Measurements from ENCODE around the gene WWOX.

WWOX gene

DNA sequence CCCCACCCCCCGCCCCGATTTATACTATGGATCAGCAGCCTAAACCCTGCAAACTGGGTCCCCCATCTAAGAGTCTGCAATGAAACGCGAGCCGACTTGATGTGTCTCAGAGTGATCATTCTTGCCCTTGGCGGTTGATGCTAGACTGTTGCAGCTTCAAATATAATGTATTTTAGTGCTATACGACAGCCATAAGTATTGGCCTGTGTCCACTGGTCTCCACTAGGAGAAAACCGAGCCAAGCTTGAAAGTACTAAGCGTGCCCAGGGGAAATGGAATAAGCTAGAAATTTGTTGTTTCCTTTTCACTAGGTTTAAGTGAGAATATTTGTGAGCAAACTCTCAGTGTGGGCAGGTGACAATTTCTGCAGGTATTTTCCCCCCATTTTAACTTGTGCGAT lies 789.9 kb downstream of the WWOX start:
- no peak for FAIRE-seq

DNA sequence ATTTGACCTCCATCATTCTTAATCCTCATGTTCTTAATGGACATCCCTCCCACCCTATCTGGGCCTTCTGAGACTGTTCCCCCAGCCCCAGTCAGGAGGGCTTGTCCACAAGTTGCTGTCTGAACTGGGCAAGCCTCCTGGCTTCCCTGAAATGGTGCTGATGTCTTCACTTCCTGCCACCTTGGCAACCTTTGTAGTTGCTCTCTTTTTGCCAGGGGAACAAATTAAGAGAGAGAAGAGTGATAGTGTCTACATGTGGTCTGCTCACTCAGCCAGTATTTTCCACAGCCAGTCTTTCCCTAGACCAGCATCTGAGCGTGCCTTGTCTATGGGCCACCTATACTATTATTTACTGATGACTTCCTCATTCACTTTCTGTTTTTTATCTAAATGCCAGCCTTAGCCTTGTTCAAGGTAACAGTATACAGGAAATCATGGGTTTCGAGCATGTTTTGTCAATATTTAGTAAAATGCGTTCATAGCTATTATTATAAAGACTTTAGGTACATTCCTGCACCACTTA lies 791.0 kb downstream of the WWOX start:
- FAIRE-seq, result no peak

- no peak for FAIRE-seq
Observed at GRCh38 chr16:78892951-78893733, 793.7 kb downstream of the WWOX start.

GRCh38 chr16:78894886-78895285 lies 795.4 kb downstream of the WWOX start:
- FAIRE-seq, result no peak

DNA sequence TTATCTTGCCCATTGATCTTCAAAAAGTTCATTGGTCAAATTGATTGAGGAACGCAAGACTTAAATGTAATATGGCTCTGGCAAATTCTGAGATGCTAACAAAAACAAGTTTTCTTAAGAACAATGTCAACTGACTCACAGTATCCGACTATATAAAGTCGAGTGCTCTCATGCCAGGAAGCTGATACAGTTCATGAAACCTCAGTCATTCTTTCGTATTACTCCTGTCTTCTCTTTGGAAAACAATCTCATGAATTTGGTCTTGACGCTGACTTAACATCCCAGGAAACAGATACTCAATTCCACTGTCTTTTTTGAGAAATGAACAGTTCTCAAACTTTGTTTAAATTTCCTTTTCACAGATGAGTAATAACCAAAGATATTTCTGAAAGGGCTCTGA lies 796.2 kb downstream of the WWOX start:
- FAIRE-seq, result no peak

GRCh38 chr16:78896280-78896679 lies 796.8 kb downstream of the WWOX start:
- no peak for FAIRE-seq

DNA sequence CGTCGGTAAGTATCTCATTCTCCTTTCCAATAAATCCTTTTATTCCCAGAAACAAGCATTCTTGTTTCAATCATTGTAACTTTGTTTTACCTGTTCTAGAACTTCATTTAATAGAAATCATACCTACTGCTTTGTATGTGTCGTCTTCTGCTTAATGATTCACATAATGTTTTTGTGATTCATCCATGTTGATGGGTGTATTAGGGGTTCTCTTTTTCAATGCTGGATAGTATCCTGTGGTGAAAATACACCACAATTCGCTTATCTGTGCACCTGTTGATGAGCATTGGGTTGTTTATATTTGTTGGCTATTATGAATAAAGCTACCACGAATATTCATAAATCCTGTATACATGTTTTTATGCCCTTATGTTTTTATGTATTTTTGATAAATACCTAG lies 797.8 kb downstream of the WWOX start:
- no peak for FAIRE-seq

- no peak for FAIRE-seq
Observed at GRCh38 chr16:78900044-78900811, 800.8 kb downstream of the WWOX start.

- no peak for FAIRE-seq
Observed at GRCh38 chr16:78900966-78901365, 801.5 kb downstream of the WWOX start.

GRCh38 chr16:78902321-78902720 lies 802.9 kb downstream of the WWOX start:
- no peak for FAIRE-seq

DNA sequence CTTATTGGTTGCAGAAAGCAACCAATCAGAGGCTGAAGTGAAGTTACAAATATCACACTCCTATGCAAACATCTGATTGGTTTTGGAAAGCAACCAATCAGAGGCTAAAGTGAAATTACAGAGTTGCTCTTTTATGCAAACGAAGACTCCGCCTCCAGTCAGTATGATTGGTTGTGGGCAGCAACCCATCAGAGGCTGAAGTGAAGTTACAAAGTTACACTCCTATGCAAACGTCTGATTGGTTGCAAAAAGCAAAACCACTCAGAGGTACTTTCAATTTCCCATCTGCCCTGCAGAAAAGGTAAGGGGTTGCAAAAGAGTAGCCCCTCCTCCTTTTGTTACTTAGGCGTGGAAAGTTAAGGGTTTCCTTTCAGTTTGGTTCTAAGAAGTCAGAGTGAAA lies 803.8 kb downstream of the WWOX start:
- FAIRE-seq, result no peak

DNA sequence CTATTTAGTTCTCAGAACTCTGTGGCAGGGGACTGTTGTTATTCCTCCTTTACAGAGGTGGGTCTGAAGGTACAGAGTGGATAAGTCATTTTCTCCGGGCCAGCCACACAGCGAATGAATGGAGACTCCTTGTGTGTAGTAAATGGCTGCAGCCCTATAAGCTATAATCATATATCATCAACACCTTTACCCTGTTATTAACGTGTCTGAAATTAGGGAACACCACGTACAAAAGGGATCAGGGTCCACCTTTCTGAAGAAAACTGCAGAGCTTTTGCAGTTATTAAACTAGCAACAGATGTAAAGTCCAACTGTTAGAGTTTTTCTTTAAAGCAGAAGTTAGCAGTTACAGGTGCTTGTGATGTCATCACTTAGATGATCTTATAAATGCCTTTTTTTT lies 804.4 kb downstream of the WWOX start:
- no peak for FAIRE-seq

GRCh38 chr16:78906135-78906534 lies 806.7 kb downstream of the WWOX start:
- FAIRE-seq, result no peak

DNA sequence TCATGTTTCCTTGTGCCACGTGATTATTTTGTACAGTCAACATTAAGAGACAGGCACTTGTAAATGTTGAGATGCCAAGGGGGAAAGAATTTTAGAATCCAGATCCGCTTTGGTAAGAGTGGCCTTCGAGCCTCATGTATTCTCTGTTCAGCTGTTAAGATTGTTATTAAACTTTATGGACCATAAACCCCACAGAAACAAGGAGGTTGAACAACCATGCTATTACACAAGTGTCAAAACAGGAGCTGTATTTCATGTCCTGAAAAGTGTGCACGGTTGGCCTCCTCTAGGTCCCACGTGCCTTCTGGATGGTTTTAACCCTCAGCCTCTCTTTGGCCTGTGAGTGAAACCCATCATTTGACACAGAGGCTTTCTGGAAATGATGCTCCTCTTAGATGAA lies 809.8 kb downstream of the WWOX start:
- no peak for FAIRE-seq

GRCh38 chr16:78915811-78916345 lies 816.4 kb downstream of the WWOX start:
- FAIRE-seq, result no peak

- FAIRE-seq, result no peak
Observed at GRCh38 chr16:78916928-78917545, 817.6 kb downstream of the WWOX start.

GRCh38 chr16:78918805-78919305 lies 819.4 kb downstream of the WWOX start:
- FAIRE-seq, result no peak

DNA sequence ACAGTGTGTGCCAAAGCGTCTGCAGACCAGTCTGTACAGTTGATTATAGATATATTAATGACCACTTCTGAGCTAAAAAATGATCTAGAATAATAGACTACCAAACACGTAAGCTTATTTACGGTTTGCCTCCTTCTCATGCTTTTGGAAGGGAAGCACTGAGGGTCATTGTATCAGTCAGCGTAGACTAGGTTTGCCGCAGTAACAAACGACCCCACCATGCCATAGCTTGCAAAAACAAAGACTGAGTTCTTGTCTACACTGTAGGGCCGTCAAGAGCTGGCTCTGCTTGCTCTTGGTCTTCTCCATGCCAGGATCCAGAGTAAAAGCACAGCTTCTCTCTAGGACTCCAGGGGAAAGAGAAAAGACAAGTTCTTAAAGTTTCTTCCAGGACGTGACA lies 820.4 kb downstream of the WWOX start:
- no peak for FAIRE-seq

GRCh38 chr16:78920621-78921020 lies 821.2 kb downstream of the WWOX start:
- no peak for FAIRE-seq

DNA sequence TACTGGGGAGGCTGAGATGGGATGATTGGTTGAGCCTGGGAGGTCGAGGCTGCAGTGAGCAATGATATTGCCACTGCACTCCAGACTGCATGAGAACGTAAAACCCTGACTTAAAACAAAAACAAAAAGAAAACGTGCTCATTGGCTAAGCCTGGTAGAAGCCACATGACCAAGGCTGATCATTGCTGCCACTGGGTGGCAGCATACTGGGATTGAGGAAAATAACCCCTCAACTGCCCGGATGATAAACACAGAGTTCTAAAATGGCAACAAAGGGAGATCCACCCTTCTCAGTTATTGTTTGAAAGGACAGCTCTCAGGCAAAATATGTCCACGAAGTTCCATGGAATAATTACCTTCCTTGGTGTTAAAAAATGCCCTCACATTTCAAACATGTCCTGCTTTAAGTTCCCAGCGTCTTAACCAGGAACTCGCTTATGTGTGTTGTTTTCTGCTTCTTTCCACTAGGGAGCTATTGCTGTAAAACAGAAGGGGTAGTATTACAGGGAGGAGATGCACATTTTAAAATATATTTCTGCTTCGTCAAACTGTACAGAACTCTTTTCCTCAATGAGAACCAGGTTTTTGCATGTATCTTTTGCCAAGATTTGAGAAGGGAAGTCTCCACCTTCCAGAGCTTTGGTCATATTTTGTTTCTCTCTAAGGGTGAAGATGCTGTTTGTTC lies 825.8 kb downstream of the WWOX start:
- no peak for FAIRE-seq

- no peak for FAIRE-seq
Observed at GRCh38 chr16:78926723-78927210, 827.3 kb downstream of the WWOX start.

DNA sequence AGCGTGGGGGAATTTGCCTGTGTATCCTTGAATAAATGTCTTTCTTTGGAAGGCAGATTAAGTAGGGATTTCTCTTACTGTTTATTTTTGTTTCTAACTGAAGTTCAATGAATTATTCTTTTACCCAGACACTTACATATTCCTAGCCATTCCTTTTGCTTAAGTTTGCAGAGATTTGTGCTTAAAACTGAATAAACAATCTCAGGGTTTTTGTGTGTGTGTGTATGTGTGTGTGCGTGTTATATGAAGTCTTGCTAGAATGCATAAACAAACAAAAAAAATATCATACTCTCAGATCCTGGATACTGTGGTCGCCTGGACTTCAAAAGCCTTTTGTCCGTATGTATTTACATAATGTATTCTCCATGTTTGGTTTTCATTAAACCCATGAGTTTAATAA lies 828.3 kb downstream of the WWOX start:
- FAIRE-seq, result no peak
